ENCODE results near the gene PTGR1.

DNA sequence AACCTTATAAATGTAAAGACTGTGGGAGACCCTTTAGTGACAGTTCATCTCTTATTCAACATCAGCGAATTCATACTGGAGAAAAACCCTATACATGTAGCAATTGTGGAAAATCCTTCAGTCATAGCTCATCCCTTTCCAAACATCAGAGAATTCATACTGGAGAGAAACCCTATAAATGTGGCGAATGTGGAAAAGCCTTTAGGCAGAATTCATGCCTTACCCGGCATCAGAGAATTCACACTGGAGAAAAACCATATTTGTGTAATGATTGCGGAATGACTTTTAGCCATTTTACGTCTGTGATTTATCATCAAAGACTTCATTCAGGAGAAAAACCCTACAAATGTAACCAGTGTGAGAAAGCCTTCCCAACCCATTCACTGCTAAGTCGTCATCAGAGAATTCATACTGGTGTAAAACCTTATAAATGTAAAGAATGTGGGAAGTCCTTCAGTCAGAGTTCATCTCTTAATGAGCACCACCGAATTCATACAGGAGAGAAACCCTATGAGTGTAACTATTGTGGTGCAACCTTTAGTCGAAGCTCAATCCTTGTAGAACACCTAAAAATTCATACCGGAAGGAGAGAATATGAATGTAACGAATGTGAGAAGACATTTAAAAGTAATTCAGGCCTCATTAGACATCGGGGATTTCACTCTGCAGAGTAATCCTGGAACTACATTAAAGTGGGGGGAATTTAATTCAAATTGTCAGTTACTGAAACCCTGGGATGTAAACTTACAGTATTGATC is 56.8 kb downstream of the PTGR1 start:
- TF ChIP-seq, protein P1, sequence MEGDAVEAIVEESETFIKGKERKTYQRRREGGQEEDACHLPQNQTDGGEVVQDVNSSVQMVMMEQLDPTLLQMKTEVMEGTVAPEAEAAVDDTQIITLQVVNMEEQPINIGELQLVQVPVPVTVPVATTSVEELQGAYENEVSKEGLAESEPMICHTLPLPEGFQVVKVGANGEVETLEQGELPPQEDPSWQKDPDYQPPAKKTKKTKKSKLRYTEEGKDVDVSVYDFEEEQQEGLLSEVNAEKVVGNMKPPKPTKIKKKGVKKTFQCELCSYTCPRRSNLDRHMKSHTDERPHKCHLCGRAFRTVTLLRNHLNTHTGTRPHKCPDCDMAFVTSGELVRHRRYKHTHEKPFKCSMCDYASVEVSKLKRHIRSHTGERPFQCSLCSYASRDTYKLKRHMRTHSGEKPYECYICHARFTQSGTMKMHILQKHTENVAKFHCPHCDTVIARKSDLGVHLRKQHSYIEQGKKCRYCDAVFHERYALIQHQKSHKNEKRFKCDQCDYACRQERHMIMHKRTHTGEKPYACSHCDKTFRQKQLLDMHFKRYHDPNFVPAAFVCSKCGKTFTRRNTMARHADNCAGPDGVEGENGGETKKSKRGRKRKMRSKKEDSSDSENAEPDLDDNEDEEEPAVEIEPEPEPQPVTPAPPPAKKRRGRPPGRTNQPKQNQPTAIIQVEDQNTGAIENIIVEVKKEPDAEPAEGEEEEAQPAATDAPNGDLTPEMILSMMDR (IDR thresholded peaks at IDR 0.05) = no peak
- TF ChIP-seq POLR2A (IDR thresholded peaks at IDR 0.05) = no peak

All from uterus (tissue), 2 donors.